NCI-H128 (cell line): ENCODE results near the gene TTC39A.

ENCODE experiments used
- DNase-seq: peaks from one replicate; lab custom pipeline; 2025; ENCODE audit not compliant: unreplicated experiment; lab: John Stamatoyannopoulos, UW

Gene TTC39A

DNA sequence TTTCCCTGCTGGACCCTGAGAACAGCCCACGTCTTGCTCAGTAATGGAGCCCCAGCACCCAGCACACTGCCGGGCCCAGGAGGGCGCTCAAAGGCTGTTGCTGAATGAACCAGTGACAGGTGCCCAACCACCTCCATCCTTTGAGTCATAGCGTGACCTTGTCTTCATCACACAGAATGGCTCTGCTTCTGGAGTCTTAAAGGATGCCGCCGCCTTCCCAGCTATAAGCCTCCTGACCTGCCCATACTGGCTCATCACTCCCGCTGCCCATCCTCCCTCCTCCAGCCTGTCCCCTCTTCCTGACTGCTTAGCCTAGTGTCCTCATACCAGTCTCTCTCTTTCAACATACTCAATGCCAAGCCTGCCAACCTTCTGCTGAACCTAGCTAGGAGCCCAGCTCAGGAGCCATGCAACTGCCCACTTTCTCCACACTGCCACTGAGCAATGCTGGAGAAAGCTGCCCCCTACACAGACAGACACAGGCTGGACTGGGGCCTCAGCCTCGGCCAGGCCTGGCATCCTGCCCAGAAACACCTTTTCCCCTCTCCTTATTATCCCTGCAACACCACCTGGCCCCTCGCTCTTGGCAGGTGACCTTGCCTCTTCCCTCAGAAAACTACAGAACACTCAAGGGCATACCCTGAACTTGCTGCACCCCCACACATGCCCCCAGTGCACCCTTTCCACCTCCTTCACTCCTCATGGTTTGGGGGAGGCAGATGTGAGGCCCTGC is 14.1 kb downstream of the TTC39A start:
- DNase-seq: no peak

DNA sequence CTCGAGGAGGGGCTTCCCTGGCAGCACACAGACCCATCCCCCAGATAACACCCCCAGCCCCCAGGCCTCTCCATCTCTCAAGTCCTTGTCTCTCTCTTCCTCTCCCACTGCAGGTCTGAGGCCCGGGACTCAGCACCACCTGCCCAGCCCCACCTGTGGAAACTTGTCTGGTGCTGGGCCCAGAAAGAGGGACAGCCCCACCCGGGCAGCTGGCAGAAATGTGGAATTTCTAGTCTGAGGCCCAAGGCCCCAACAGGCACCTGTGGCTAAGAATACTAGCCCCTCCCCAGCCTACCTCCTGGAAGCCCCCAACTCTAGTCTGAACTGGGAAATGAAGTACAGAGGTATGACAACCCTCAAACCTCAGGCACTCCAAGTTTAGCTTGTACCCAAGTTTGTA is 15.4 kb downstream of the TTC39A start:
- DNase-seq: no peak

DNA sequence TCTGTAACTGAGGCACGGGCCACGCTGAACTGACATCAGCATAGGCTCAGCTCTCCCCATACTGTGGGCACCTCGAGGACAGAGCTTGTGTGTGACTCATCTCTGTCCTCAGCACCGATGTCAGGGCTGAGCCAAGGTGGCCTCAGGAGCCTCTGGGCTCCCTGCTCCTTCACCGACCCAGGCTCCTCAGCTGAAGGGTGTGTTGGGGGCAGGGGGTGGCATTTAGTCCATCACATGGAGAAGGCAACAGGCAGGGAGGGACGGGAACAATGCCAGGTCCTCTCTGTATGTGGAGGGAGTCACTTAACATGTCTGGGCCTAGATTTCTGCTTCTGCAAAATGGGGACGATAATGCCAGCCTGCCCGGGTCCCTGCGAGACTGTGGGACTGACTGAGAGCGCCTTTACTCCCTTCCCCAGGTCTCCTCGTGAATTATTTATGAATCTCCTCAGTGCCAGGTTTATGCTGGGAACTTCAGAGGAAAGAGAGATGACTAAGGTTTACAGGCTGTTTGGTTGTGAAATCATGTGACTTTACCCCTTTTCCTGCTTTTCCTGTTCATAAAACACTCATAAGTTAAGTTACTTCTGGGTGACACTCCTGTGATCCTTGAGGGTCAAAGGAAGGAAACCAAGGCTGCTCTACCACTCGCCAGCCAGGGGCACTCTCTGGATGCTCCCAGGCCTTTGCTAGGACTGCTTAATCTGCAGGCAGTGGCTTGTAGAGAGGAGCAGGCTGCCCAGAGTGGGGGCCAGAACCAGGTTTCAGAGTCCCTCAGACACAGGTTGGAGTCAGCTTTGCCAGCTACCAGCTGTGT is 16.2 kb downstream of the TTC39A start:
- DNase-seq: no peak

DNA sequence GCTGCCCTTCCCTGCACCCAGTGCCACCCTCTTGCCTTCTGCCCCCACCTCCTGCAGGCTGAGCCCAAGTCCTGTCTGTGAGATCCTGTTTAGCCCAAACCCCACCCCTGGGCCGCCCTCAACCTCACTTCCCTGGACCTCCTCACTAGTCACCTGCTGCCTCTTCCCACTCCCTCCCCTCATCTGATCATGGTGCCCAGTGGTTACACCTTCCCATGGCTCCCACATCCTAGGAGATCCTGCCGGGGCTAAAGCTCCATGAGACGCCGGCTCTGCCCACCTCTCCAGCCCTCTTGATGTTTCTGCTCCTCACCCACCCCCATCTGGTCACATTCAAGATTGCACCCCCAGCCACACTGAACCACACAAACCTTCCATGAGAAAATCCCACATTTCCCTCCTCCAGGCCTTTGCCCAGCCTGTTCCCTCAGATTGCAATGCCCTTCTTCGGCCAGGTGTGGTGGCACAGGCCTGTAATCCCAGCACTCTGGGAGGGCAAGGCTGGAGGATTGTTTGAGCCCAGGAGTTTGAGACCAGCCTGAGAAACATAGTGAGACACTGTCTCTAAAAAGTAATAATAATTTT is 17.0 kb downstream of the TTC39A start:
- DNase-seq: no peak

DNA sequence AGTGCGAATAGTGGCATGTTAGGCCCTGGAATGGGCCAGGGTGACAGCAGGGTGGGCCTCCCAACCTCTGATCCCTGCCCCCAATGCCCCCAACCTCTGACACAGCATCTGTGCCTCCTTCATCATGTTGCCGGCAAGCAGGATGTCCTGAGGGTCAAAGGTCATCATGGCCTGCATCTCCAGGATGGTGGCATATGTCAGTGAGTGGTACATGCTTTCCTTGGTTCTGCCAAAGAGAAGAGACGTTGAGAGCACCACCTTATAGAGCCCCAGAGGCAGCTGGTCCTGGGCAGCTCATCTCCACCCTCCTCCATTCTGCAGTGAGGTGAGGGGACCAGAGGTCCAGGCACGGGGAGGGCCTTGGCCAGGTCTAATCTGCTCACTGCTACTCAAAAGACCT is 17.6 kb downstream of the TTC39A start:
- no peak for DNase-seq

DNA sequence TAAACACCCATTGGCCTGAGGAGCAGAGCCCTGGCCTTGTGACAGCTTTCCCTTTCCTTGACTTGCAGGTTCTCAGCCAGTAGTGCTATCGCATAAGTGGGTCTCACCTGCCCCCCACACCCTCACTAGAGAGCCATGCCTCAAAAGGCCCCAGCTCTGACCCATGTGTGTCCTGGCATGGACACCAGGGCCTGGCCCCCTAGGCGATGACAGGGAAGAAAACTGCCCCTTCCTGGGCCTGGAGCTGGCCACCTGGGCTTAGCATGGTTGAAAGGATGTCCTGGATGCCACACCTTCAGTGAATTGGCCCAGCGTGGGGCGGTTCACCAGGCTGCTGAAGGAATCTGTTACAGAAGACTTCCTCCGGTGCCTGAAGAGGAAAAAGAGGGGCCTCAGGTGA is 18.5 kb downstream of the TTC39A start:
- no peak for DNase-seq

DNA sequence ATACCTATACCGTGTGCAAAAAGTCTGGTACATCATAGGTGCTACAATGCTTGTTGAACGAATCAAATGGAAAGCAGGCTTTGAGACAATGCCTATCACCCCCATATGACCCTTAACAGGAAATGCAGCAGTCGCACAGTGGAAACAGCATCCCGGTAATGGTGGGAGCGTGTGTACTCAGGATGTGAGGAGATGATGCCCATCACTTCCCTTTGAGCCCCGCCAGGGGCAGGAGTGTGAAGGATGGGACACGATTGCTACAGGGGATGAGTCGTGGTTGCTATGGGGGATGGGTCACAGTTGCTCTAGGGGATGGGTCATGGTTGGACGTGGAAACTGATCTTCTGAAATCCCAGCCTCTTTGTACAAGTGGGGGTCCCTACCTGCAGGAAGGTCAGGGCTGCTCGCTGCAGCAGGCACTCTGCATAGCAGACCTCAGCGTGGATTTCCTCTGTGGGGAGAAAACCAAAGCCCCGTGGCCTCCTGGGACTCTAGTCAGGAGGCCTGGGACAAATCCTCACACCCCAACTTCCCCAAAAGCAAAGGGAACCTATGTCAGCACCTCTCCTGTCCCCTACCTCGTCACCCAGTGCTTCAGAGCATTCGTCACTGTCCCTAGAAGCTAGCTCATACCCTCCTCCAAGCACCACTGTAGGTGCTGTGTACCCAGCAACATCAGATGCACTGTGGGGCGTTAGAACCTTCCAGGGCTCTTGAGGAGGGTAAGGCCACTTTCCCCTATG is 19.3 kb downstream of the TTC39A start:
- DNase-seq: no peak

DNA sequence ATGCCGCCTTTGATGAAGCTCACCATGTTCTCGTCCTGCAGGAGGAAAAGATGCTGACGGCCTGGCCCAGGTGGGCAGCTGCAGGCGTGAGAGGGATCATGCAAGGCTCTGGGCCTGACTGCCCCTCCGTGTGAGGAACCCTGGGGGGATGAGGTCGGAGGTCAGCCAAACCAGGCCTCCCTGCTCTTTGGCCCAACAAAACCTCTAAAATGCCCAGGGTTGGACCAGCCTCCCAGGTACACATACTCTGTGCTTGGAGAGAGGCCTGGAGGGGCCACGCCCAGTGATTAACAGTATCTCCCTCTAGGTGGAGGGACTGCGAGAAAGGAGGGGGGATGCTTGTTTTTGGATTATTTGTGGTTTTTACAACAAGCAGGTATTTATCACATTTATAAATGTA is 21.1 kb downstream of the TTC39A start:
- DNase-seq: no peak

DNA sequence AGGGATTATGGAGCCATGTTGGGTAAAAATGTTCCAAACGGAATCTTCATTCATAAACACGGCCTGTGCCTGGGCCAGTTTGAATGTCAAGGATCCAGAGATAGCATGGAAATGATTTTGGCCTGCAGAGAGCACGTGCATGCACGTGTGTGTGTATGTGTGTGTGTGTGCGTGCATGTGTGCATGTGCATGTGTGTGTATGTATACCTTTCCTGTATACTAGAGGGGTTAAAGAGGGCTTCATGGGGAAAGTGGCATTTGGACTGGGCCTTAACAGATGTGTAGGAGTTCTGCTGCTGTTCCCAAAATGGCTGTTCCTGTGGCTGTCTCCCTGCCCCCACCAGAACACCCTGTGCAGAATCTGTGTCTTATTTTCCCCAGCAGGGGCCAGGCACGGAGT is 21.7 kb downstream of the TTC39A start:
- no peak for DNase-seq

DNA sequence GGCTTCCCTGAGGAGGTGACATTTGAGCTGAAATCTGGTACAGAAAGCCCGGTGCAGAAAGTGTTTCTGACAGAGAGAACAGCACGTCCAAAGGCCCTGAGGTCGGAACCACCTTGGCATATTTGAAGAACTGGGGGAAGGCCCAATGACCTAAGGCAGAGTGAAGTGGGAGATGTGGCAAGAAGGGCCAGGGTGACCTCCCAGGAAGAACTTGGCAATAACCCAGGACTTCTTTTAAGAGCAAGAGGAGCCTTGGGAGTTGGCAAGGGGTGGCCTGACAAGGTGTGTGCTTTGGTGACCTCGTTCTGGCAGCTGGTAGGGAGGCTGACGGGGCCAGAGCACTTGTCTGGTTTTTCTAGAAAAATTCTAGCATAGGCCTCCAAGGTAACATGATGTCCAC is 23.4 kb downstream of the TTC39A start:
- DNase-seq: no peak

DNA sequence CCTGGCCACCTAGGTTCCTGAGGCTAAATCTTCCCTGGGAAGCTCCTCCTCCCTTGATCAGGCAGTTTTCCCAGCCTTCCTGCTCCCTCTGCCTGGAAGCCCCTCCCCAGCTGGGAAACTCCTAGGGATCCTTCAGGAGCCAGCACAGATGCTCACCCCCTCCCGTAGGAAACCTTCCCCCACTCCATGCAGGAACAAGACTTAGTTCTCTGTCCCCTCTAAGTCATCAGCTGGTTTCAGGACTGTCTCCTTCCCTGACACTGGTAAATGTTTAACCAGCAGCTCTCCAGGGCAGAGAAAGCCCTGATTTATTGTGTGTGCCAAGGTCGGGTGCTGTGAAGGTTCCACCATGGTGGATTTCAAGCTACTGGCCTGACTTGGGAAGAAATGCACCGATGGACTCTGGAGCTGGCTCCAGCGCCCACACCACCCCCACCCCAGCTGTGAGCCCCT is 25.0 kb downstream of the TTC39A start:
- no peak for DNase-seq

DNA sequence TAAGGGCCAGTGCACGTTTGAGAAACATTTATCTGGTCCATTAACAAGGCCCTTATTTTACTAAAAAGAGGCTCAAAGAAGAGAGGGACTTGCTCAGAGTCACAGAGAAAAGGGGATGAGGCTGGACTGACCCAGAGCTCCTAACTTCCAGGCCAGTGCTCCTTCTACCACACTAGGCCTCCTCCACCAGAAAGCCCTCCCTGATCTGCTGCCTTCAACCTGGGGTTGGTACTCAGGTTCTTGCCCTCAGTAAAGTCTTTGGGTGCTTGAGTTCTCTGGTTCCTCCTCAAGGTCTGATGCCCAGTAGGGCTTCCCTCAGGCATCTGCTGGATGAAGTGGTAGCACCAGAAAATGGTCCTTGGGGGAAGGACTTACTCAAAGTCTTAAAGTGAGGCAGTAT is 26.0 kb downstream of the TTC39A start:
- no peak for DNase-seq

DNA sequence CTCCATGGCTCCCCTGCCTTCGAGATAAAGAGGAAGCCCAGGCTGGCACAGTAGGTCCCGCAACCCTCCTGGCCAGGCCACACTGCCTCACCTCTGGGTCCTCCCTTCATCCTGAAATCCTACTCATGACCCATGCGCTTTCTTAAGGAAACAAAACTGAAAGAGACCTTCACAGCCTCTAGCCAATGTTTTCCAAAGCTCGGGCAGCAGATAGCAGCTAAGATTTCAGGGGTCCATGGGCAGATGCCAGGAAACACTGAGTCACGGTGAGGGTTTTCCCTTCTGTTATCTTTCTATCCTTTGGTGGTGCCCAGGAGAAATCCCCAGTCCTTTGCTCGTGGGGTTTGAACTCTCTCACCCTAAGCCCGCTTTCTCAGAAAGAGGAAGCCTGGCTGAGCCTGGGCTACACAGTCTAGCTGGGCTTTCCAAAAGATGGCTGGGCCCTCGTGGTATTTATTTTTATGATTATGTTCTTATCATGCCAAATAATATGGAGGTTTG is 26.6 kb downstream of the TTC39A start:
- DNase-seq: no peak

DNA sequence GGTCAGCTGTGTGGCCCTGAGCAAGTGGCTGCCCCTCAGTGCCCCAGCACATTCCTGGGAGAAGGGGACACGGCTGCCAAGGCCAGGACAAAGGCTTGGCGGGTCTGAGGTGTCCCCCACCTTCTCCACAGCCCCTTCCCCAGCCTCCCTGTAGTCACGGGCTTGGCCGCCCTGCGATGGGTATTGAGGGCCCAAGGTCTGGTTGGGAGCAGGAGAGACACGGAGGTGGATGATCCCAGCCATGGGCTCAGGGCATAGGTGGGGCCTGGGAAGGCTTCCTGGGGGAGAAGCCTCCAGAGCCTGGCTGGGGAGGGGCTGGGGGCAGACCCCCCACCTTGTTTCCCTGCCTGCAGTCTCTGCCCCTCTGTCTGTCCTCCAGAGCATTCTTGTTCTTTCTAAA is 27.0 kb downstream of the TTC39A start:
- DNase-seq: no peak

DNA sequence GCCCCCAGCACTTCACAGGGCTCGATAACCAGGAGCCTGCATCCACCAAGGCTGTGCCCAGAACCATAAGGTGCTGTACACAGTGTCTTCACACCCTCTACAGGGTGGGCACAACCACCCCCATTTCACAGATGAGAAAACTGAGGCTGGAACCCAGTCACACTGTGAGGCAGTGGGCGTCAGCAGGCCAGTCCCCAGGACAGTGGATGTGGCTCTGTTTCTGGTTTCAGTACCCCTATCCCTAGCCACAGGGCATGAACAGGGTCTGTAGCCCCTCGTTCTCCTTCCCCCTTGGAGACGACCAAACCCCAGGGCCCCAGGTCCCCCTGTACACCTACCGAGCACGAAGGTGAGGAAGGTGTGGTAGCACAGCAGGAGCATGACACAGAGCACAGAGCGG is 27.6 kb downstream of the TTC39A start:
- no peak for DNase-seq

DNA sequence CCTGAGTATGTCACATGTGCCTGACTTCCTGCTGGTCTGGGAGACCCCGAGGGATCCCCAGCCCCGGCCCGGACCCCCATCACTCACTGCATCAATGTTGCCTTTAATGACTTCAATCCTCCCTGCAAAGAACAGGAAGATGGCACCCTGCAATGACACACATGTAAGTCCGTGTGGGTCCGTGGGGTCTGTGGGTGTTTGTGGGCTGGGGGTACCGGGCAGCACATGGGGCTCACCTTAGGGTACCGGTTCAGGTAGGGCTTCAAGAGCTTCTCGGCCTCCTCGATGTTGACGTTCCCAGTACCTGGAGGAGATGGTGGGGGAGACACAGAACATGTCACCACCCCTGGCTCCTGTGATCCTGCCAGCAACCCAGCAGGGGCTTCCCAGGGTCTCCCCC is 28.1 kb downstream of the TTC39A start:
- DNase-seq: no peak

DNA sequence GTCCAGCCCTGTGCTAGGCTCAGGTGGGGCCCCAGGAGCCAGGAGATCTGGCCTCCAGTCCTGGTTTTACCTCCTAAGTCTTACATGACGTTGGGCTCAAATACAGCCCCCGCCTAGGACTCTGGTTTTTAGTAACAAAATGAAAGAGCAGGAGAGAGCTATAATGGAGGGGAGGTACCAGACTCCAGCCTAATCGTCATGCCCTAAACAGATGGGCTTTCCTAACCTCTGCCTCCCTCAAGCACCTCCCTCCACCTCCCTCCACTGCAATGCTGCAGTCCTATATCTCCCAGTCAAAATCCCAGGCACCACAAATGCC is 28.6 kb downstream of the TTC39A start:
- no peak for DNase-seq

DNA sequence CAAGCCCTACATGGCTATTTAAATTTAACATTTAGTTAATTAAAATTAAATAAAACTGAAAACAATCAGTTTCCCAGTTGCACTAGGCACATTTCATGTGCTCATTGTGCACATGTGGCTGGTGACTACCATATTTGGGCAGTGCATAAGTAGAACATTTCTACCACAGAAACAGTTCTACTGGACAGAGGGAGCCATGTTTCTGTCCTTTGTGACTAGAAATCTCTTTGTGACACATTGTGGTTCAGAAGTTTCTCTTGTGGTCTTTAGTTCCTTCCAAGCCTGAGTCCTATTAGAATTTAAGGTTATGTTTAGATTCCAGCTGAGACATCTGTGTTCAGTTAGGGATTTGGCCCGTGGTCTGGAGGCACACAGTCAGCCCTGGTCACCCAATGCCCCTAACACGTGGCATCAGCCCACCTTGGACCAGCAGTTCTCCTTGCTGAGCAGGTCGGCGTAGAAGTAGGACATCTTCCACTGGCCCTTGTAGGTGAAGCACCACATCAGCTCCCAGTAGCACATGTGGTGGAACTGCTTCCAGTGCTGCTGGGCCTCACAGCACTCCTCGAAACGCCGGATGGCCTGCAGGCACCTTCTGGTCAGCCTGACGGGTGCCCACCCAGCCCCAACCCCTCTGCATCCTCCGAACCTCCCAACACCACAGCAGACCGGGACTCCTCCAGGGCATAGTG is 29.1 kb downstream of the TTC39A start:
- DNase-seq: no peak

DNA sequence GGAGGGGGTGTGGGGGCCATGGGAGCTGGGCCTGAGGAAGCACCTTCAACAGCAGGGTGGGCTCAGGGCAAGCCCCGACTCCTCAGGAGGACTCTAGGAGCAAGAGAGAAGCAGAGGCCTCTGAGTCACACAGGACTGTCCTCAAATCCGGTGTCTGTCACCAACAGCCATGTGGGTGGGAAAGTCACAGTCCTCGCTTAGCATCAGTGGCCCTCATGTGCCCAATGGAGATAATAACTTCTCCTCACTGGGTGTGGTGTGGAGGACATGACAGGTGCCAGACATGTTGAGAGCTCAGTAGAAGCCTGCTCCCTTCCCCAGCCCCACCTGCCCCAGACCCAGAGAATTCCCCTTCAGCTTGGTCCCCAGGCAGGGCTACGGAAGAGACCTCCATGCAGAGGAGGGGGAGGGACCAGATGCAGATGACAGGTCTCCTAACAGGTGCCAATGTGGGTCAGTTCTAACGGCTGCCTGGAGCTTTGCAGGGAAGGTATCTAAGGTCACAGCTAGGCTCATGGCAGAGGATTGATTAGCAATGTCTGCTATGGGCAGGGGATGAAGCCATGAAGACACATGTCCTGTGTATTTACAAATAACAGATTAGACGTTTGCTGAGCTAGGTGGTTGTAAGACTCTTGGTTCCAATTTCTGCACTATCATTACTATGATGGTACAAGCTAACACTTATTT is 30.2 kb downstream of the TTC39A start:
- DNase-seq: no peak

DNA sequence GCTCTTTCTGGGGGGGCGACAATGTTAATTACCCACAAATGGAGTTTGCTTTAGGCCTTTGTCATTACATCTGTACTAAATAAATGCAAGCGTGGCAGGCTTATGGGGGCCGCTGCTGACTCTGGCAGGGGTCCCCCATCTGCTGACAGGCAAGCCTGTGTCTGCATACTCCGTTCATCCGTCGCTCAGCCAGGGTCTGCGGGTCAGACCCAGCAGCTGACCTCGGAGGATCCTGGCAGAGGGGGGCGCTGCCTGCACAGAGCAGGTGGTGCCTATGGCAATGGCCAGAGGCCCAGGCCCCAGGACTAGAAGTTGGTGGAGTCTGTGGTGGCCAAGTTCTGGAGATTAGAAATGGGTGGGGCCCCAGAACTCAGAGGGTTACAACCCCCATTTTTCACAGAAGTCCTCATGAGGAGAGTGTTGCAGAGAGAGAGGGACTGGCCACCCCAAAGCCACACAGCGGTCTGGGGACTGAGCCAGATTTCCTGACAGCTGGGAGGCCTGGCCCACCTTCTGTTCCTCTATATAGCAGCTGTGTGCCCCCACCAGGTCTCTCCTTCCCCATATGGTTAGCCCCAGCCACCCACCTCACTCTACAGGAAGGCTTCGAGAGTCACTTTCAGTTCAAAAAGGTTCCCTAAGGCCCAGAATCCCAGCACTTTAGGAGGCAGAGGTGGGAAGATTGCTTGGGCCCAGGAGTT is 31.0 kb downstream of the TTC39A start:
- no peak for DNase-seq
